ACC112 (cell line): ENCODE measurements around the gene THSD8.

Experiments used
- H2AFZ ChIP-seq: fragments of 200-600 bp; sonication (generic); one replicate; pipeline ENCODE4 v1.6.0; 2017; ENCODE audit warnings: antibody characterized with exemption, low read length; ENCODE audit not compliant: unreplicated experiment
- H3K27ac ChIP-seq: fragments of 200-600 bp; sonication (generic); 2 replicates; pipeline ENCODE4 v1.5.1; 2014; ENCODE audit warnings: low read depth, mild to moderate bottlenecking, antibody characterized with exemption, low read length, moderate library complexity
- H3K27me3 ChIP-seq: fragments of 200-600 bp; sonication (generic); 2 replicates; pipeline ENCODE4 v1.6.1; 2014; ENCODE audit warnings: mild to moderate bottlenecking, antibody characterized with exemption, low read length, moderate library complexity, mixed read lengths; ENCODE audit not compliant: insufficient read depth
- H3K36me3 ChIP-seq: fragments of 200-600 bp; sonication (generic); 2 replicates; pipeline ENCODE4 v1.6.1; 2016; ENCODE audit warnings: mild to moderate bottlenecking, antibody characterized with exemption, low read length, moderate library complexity, mixed read lengths; ENCODE audit not compliant: insufficient read depth
- H3K4me1 ChIP-seq: fragments of 200-600 bp; sonication (generic); one replicate; pipeline ENCODE4 v1.6.1; 2016; ENCODE audit warnings: low read length, mixed read lengths; ENCODE audit not compliant: insufficient read depth, unreplicated experiment, control insufficient read depth
- H3K4me3 ChIP-seq: fragments of 200-600 bp; sonication (generic); 2 replicates; pipeline ENCODE4 v1.5.1; 2014; ENCODE audit warnings: mild to moderate bottlenecking, low read depth, low read length
- H3K79me2 ChIP-seq: fragments of 200-600 bp; sonication (generic); one replicate; pipeline ENCODE4 v1.6.0; 2016; ENCODE audit warnings: low read length; ENCODE audit not compliant: control insufficient read depth, unreplicated experiment, insufficient read depth

The THSD8 gene

DNA sequence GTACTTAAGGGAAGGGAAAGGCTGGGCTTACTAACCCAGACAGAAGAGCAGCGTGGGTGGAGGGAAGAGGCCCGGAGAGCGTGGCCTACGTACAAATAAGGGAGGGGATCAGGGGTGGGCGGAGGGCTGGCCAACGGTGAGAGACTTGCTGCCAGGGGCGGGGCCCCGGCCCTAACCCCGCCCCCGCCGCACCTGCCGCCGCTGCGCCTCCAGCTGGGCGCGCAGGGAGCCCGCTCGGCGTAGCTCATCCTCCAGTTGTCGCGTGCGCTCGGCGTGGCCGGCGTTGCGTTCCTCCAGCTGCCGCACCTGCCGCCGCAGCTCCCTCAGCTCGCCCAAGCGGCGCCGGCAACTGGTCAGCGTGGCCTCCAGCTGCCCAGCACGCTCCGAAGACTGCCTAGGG lies 32.2 kb upstream of the THSD8 start:
- H3K27ac ChIP-seq: no peak overlapping the region
- no peaks in the 10 kb centered on the region for H3K36me3 ChIP-seq
- no peaks in the 10 kb centered on the region for H3K79me2 ChIP-seq
- no peak overlapping the region for H2AFZ ChIP-seq
- H3K4me3 ChIP-seq: no peak overlapping the region
- no peaks in the 10 kb centered on the region for H3K27me3 ChIP-seq
- peaks cover 7% of the 10 kb centered on the region for H3K4me1 ChIP-seq

GRCh38 chr19:12770922-12771321 lies 30.9 kb upstream of the THSD8 start:
- H3K4me1 ChIP-seq: peaks cover 7% of the 10 kb centered on the region
- no peak overlapping the region for H3K4me3 ChIP-seq
- H3K79me2 ChIP-seq: no peaks in the 10 kb centered on the region
- no peak overlapping the region for H3K27ac ChIP-seq
- no peaks in the 10 kb centered on the region for H3K27me3 ChIP-seq
- H3K36me3 ChIP-seq: no peaks in the 10 kb centered on the region
- no peak overlapping the region for H2AFZ ChIP-seq

GRCh38 chr19:12772323-12772722 lies 29.5 kb upstream of the THSD8 start:
- Histone ChIP-seq H3K4me3 (no peak overlapping the region), H3K27me3 (no peaks in the 10 kb centered on the region), H2AFZ (no peak overlapping the region), H3K79me2 (no peaks in the 10 kb centered on the region), H3K4me1 (peaks cover 7% of the 10 kb centered on the region), H3K27ac (no peak overlapping the region), H3K36me3 (no peaks in the 10 kb centered on the region)

GRCh38 chr19:12773571-12773970 lies 28.3 kb upstream of the THSD8 start:
- no peaks in the 10 kb centered on the region for H3K36me3 ChIP-seq
- no peak overlapping the region for H3K4me3 ChIP-seq
- no peaks in the 10 kb centered on the region for H3K79me2 ChIP-seq
- H3K27ac ChIP-seq: no peak overlapping the region
- H2AFZ ChIP-seq: no peak overlapping the region
- peaks cover 10% of the 10 kb centered on the region for H3K4me1 ChIP-seq
- no peaks in the 10 kb centered on the region for H3K27me3 ChIP-seq

- Histone ChIP-seq H3K27ac (no peak within 1 kb of the TSS), H3K36me3 (no peaks in the 10 kb centered on the region), H3K79me2 (no peaks in the 10 kb centered on the region), H3K4me1 (peaks cover 22% of the 10 kb centered on the region), H3K4me3 (peak within 1 kb of the TSS; percentile 79), H2AFZ (peak within 1 kb of the TSS; percentile 38), H3K27me3 (no peaks in the 10 kb centered on the region)
Measured at GRCh38 chr19:12774588-12775555, 27.0 kb upstream of the THSD8 start, which contains the start of gene HOOK2. Gene HOOK2 (minus strand): TSS chr19:12775552. CDS start chr19:12775449, 103 bp downstream.

DNA sequence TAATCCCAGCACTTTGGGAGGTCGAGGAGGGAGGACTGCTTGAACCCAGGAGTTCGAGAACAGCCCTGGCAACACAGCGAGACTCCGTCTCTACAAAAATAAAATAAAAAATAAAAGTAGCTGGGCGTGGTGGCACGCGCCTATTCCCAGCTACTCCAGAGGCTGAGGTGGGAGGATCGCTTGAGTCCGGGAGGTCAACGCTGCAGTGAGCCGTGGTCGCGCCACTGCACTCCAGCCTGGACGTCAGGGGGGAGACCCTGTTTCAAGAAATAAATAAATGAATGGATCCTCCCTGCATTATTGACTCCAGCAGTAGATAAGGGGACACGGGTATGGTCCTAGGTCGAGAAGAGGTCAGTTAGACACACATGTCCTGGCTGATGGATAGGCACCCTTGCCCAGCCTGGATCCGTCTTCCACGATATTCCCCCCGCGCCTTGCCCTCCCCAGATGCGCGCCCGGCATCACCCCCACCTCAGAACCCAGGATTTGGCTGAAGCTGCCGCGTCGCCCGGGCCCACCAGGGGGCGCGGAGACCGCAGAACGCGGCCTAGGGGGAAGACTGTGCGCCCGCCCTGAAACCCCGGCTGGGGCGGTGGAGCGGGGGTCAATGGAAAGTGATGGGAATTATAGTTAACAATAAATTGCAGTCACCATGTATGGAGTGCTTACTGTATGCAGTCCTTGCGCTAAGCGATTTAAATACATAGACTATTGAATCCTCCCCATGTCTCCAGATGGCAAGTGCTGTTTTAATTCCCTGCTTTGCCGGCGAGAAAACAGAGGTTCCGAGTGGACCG lies 24.5 kb upstream of the THSD8 start:
- Histone ChIP-seq H3K27me3 (no peaks in the 10 kb centered on the region), H3K4me1 (peaks cover 30% of the 10 kb centered on the region)

DNA sequence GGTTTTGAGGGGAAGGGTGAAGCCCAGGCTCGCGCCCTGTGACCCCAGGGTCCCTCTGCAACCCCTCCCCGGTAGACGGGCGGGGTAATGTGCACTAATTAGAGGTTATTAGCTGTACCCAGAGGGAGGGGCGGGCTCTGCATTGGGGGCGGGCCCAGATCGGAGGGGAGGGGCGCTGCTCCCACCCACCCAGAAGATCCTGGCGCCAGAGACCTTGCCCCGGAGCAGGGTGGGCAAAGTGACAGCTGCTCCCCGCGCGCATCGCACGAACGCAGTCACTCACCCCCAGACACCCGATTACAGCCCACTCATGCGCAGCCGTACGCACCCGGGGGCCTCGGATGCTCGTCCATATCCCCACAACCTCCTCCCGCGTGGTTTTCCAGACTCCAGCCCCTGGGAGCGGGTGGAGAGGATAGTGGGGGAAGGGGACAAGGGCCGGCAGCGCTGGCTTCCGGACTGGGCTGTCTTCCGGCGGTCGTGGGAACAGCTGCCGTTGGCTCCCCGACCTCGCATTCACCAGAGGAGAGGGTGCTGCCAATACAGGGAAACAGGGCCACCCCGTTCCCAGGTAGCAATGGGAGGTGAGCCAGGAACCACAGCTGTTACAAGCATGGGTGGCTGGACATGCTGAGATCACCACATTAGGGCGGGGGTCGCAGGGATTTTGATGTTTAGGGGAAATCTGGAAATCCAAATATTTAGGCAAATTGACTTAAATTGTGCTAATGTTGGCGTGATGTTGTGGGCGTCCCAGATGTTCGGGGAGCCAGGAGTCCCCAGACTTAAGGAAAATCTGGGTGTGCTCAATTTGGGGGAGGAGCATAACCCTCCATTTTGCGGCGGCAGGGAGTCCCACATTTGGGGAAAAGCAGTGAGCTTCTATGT lies 23.6 kb upstream of the THSD8 start:
- peaks cover 36% of the 10 kb centered on the region for H3K4me1 ChIP-seq

More for the DNA sequence above, 24.5 kb upstream of the THSD8 start:
- Histone ChIP-seq H3K79me2 (no peaks in the 10 kb centered on the region), H3K36me3 (no peaks in the 10 kb centered on the region), H2AFZ (peak overlapping the region; percentile 93), H3K27ac (peak overlapping the region; percentile 98), H3K4me3 (peak overlapping the region; percentile 78)

DNA sequence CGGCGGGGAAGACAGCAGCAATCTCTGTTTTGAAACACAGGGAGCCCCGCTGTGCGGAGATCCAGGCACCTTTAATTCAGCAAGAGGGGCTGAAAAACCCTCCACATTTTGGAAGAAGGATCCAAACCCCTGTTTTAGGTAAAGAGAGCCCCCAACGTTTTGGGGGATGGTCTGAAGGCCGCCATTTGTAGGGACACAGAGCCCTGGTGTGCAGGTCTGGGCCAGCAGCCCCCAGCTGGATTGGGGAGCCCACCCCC lies 23.0 kb upstream of the THSD8 start:
- Histone ChIP-seq H3K27ac (peak overlapping the region; percentile 98), H3K4me3 (peak overlapping the region; percentile 78), H2AFZ (no peak overlapping the region), H3K4me1 (peaks cover 36% of the 10 kb centered on the region), H3K27me3 (no peaks in the 10 kb centered on the region), H3K36me3 (no peaks in the 10 kb centered on the region), H3K79me2 (no peaks in the 10 kb centered on the region)

More for the DNA sequence above, 23.6 kb upstream of the THSD8 start:
- Histone ChIP-seq H3K4me3 (peak overlapping the region; percentile 78), H2AFZ (peak overlapping the region; percentile 93), H3K27ac (peak overlapping the region; percentile 98), H3K27me3 (no peaks in the 10 kb centered on the region), H3K79me2 (no peaks in the 10 kb centered on the region), H3K36me3 (no peaks in the 10 kb centered on the region)

DNA sequence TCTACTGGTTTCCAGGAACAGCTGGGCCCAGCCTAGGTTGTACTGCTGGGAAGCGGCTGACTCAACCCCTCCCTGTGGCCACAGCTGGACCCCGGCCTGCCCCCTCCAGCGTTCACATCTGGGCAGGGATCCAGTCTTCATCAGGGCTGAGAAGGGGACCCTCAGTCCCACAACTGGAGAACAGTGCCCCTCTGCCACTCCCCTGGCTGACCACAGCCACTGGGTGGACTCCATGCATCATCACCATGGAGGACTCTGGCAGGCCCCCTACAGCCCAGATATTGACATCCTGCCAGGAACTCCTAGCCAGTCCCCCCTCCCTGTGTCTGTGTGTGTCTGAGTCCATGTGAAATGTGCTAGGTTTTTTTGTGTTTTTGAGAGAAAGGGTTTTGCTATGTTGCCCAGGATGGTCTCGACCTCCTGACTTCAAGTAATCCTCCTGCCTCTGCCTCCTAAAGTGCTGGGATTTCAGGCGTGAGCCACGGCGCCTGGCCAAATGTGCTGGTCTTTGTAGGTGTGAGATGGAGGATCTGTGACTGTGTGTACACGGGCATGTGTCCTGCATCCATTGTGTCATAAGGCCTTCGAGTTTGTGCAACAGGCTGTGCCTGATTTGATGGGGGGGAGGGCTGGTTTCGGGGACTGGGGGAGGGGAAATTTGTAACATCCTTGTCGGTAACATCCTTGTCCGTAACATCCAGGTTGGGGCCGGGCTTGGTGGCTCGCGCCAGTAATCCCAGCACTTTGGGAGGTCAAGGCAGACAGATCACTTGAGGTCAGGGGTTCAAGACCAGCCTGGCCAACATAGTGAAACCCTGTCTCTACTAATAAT lies 22.5 kb upstream of the THSD8 start:
- Histone ChIP-seq H3K4me1 (peaks cover 40% of the 10 kb centered on the region), H3K27ac (peak overlapping the region; percentile 98), H3K4me3 (peak overlapping the region; percentile 78), H2AFZ (no peak overlapping the region), H3K36me3 (no peaks in the 10 kb centered on the region), H3K79me2 (no peaks in the 10 kb centered on the region), H3K27me3 (no peaks in the 10 kb centered on the region)

- Histone ChIP-seq H3K4me1 (peaks cover 59% of the 10 kb centered on the region), H2AFZ (no peak overlapping the region), H3K27ac (peak overlapping the region; percentile 92), H3K79me2 (no peaks in the 10 kb centered on the region), H3K4me3 (peak overlapping the region; percentile 74), H3K36me3 (no peaks in the 10 kb centered on the region), H3K27me3 (no peaks in the 10 kb centered on the region)
Measured at GRCh38 chr19:12782174-12782423, 19.8 kb upstream of the THSD8 start.
